Astrocyte of the cerebellum (primary cell): ENCODE data around the gene FOXO6.
A peak's percentile ranks its signal among the peaks of the same experiment; 100 is the strongest.

ENCODE experiments used
- DNase-seq: peaks from one replicate; pipeline ENCODE4 v3.0.0-alpha.2; 2011; ENCODE audit warnings: low read depth
- H3K4me3 ChIP-seq: 2 replicates; pipeline ENCODE4 v1.5.1; 2011; ENCODE audit warnings: mild to moderate bottlenecking, low read depth, low read length, moderate library complexity
- CTCF ChIP-seq: IDR thresholded peaks from 2 replicates; pipeline ENCODE4 v1.5.1; 2012; ENCODE audit warnings: low read length, low read depth, moderate library complexity, mild to moderate bottlenecking; ENCODE audit errors: missing control alignments
- in situ Hi-C: cut with HindIII; loops from 2 replicates; pipeline ENCODE4 v1.10.0; 2017; ENCODE audit warnings: low sequenced_read_pairs

FOXO6 gene

GRCh38 chr1:41322835-41323234 is 38.4 kb upstream of the FOXO6 start:
- DNase-seq, result no peak

GRCh38 chr1:41323243-41323642 is 38.0 kb upstream of the FOXO6 start:
- DNase-seq, result no peak
- in situ Hi-C loops, result no loop called here

More at GRCh38 chr1:41322835-41323234, 38.4 kb upstream of the FOXO6 start:
- no peak overlapping the region for H3K4me3 ChIP-seq
- in situ Hi-C loops, result no loop called here
- peak; percentile 48 for TF ChIP-seq CTCF

GRCh38 chr1:41325801-41326200 is 35.4 kb upstream of the FOXO6 start:
- H3K4me3 ChIP-seq, result no peak overlapping the region
- TF ChIP-seq CTCF, result no peak
- no peak for DNase-seq
- in situ Hi-C loops, result no loop called here

More at GRCh38 chr1:41323243-41323642, 38.0 kb upstream of the FOXO6 start:
- H3K4me3 ChIP-seq, result no peak overlapping the region
- TF ChIP-seq CTCF, result no peak

GRCh38 chr1:41327383-41327999 is 33.7 kb upstream of the FOXO6 start:
- no peak overlapping the region for H3K4me3 ChIP-seq
- in situ Hi-C loops, result no loop called here
- TF ChIP-seq CTCF, result no peak
- no peak for DNase-seq

GRCh38 chr1:41328001-41328615 is 33.1 kb upstream of the FOXO6 start:
- no peak for DNase-seq
- H3K4me3 ChIP-seq, result no peak overlapping the region
- TF ChIP-seq CTCF, result no peak
- in situ Hi-C loops, result no loop called here

DNA sequence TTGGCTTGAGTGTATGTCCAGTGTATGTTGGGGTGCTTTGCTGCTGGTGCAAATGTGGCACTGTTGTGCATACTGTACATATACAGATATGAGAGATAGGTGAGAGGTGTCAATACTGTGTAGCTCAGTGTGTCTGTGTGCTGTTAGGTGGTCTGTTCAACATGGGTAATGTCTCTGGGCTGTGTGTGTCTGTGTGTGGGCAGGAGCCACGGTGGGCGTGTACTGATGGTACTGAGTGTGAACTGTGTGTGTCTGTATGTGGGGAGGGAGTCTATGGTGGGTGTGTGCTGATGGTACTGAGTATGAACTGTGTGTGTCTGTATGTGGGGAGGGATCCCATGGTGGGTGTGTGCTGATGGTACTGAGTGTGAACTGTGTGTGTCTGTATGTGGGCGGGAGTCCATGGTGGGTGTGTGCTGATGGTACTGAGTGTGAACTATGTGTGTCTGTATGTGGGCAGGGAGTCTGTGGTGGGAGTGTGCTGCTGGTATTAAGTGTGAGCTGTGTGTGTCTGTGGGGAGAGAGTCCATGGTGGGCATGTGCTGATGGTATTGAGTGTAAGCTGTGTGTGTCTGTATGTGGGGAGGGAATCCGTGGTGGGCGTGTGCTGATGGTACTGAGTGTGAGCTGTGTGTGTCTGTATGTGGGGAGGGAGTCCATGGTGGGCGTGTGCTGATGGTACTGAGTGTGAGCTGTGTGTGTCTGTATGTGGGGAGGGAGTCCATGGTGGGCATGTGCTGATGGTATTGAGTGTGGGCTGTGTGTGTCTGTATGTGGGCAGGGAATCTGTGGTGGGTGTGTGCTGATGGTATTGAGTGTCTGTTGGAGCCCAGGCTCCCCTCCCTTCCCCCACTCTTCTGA is 32.2 kb upstream of the FOXO6 start:
- no peak for TF ChIP-seq CTCF
- no peak for DNase-seq
- H3K4me3 ChIP-seq, result no peak overlapping the region
- in situ Hi-C loops, result no loop called here
